NCI-H1417 (cell line): ENCODE results near the gene PRMT5.
"Not testable (repeated sequence)": the region's sequence is repeated elsewhere in the genome, so short reads cannot be mapped to it uniquely, and the experiment has no call there.

Experiments used
- DNase-seq, 3 experiments: peaks; one replicate each; lab custom pipeline; 2025; lab: John Stamatoyannopoulos, UW

Gene PRMT5

GRCh38 chr14:22932146-22932545 lies 3.0 kb upstream of the PRMT5 start:
- DNase-seq: peak in 1 of 3 experiments; percentile 36

- peak in 2 of 3 experiments; percentile 50 to 84 for DNase-seq
These were observed 787 bp upstream of the PRMT5 start for GRCh38 chr14:22929961-22930364.

GRCh38 chr14:22928237-22929103 lies 706 bp downstream of the PRMT5 start:
- DNase-seq: no peak

- no peak for DNase-seq
These were observed 2.9 kb downstream of the PRMT5 start for GRCh38 chr14:22926316-22926715.

GRCh38 chr14:22925513-22925912 lies 3.7 kb downstream of the PRMT5 start:
- no peak for DNase-seq

- DNase-seq: no peak
These were observed 5.4 kb downstream of the PRMT5 start for GRCh38 chr14:22923746-22924145.

GRCh38 chr14:22922294-22922693 lies 6.9 kb downstream of the PRMT5 start:
- DNase-seq: no peak

GRCh38 chr14:22920697-22921096 lies 8.5 kb downstream of the PRMT5 start:
- DNase-seq: no peak

- DNase-seq: no peak
These were observed 9.6 kb downstream of the PRMT5 start for GRCh38 chr14:22919601-22919921.

- peak; percentile 100 for DNase-seq
These were observed 10.2 kb downstream of the PRMT5 start, which contains the start of gene RBM23 for GRCh38 chr14:22918804-22919600. Gene RBM23 (minus strand): TSS chr14:22919149.

GRCh38 chr14:22915886-22916521 lies 13.2 kb downstream of the PRMT5 start:
- DNase-seq: no peak

GRCh38 chr14:22914836-22915235 lies 14.3 kb downstream of the PRMT5 start:
- not testable (repeated sequence) for DNase-seq

GRCh38 chr14:22910916-22911315 lies 18.3 kb downstream of the PRMT5 start:
- no peak for DNase-seq

- no peak for DNase-seq
These were observed 20.6 kb downstream of the PRMT5 start for GRCh38 chr14:22908601-22909000.

- DNase-seq: no peak
These were observed 21.7 kb downstream of the PRMT5 start for GRCh38 chr14:22907429-22907828.

- DNase-seq: no peak
These were observed 23.1 kb downstream of the PRMT5 start for GRCh38 chr14:22906073-22906472.

GRCh38 chr14:22905627-22906026 lies 23.5 kb downstream of the PRMT5 start:
- no peak for DNase-seq

- DNase-seq: no peak
These were observed 25.5 kb downstream of the PRMT5 start for GRCh38 chr14:22903742-22904087.

- DNase-seq: no peak
These were observed 27.4 kb downstream of the PRMT5 start for GRCh38 chr14:22901799-22902198.

- DNase-seq: peak; percentile 27 to 75 (median 62)
These were observed 28.9 kb downstream of the PRMT5 start for GRCh38 chr14:22900081-22900799.

GRCh38 chr14:22898302-22899090 lies 30.7 kb downstream of the PRMT5 start:
- DNase-seq: no peak
